GM12878 (cell line): ENCODE data around the gene GPHB5. TPM values are rescaled to one million over a fixed set of nuclear protein-coding genes. Genes with fewer than 3 reads are reported as not detected.

Experiments
- ATAC-seq: fragments of 200-7000 bp; cut with Tn5 transposase; 3 replicates; pipeline ENCODE4 v1.9.1; 2020; ENCODE audit warnings: mild to moderate bottlenecking, moderate library complexity
- BruUV-seq: library from RNA; stranded (reverse); fragments of 400-500 nt; replicated peaks from 2 replicates; lab custom pipeline; 2021; lab: Mats Ljungman, UMichigan
- CTCF ChIA-PET: fragments of 300-600 bp; sonication (Branson Sonifier 250); formaldehyde crosslinking; extraction: SDS; loops from one replicate; lab custom pipeline; 2021; ENCODE audit warnings: inconsistent platforms; lab: Yijun Ruan, JAX
- POLR2A ChIA-PET: fragments of 350-600 bp; formaldehyde crosslinking; extraction: SDS; loops from one replicate; lab custom pipeline; 2021; ENCODE audit warnings: inconsistent platforms; lab: Charles Lee
- RAD21 ChIA-PET: fragments of 300-600 bp; sonication (Branson Sonifier 250); formaldehyde crosslinking; loops from one replicate; lab custom pipeline; 2023; ENCODE audit warnings: antibody characterized with exemption; ENCODE audit not compliant: unreplicated experiment; lab: Charles Lee
- SMC1A ChIA-PET: fragments of 300-600 bp; sonication (Branson Sonifier 250); formaldehyde crosslinking; loops from one replicate; lab custom pipeline; 2023; ENCODE audit not compliant: unreplicated experiment, uncharacterized antibody; lab: Charles Lee
- DNase-seq: peaks from one replicate; pipeline ENCODE4 v3.0.0-alpha.2; 2011; ENCODE audit warnings: low read depth, low spot score
- FAIRE-seq: peaks from 3 replicates; lab custom pipeline; 2011; peaks lifted over from hg19 to GRCh38; lab: Jason Lieb, UNC
- H2AFZ ChIP-seq: 2 replicates; pipeline ENCODE4 v1.6.0; 2011; ENCODE audit warnings: low read depth, low read length, control low read depth; ENCODE audit not compliant: control insufficient read depth
- H3K27ac ChIP-seq: 2 replicates; pipeline ENCODE4 v1.5.1; 2011; ENCODE audit warnings: control low read depth; ENCODE audit not compliant: control insufficient read depth, insufficient read depth
- H3K27me3 ChIP-seq, 2 experiments: replicated peaks in 1 of 2; 2 replicates each; pipeline versions ENCODE4 v1.6.0 to v1.6.1; 2011; ENCODE audit warnings: low read length in 1 of 2; ENCODE audit not compliant: control insufficient read depth in 2 of 2, insufficient read depth in 2 of 2
- H3K36me3 ChIP-seq, 2 experiments: 2 replicates each; pipeline ENCODE4 v1.5.1; 2011; ENCODE audit warnings: low read length in 1 of 2; ENCODE audit not compliant: control insufficient read depth in 2 of 2, insufficient read depth in 2 of 2
- H3K4me1 ChIP-seq: 2 replicates; pipeline ENCODE4 v1.6.1; 2011; ENCODE audit warnings: mild to moderate bottlenecking, low read length, moderate library complexity, mixed read lengths; ENCODE audit not compliant: control insufficient read depth, insufficient read depth
- H3K4me2 ChIP-seq: 2 replicates; pipeline ENCODE4 v1.6.0; 2011; ENCODE audit warnings: control low read depth; ENCODE audit not compliant: control insufficient read depth, insufficient read depth
- H3K4me3 ChIP-seq: fragments of 200-600 bp; sonication (generic); 2 replicates; pipeline ENCODE4 v1.5.1; 2016
- H3K79me2 ChIP-seq: 2 replicates; pipeline ENCODE4 v1.6.0; 2011; ENCODE audit warnings: low read length; ENCODE audit not compliant: control insufficient read depth, insufficient read depth
- H3K9ac ChIP-seq: 2 replicates; pipeline ENCODE4 v1.8.0; 2011; ENCODE audit warnings: low read length, control low read depth, mixed read lengths; ENCODE audit not compliant: control insufficient read depth, insufficient read depth
- H3K9me3 ChIP-seq: replicated peaks from 3 replicates; pipeline ENCODE4 v1.5.1; 2011; ENCODE audit warnings: mild to moderate bottlenecking, low read length; ENCODE audit not compliant: control insufficient read depth, insufficient read depth
- H4K20me1 ChIP-seq: 2 replicates; pipeline ENCODE4 v1.6.0; 2011; ENCODE audit not compliant: control insufficient read depth, insufficient read depth
- GATAD2B ChIP-seq: fragments of 450-650 bp; conservative IDR thresholded peaks from 2 replicates; pipeline ENCODE4 v1.6.1; 2017; ENCODE audit warnings: low read depth, mild to moderate bottlenecking, moderate library complexity
- PKNOX1 ChIP-seq: fragments of 450-650 bp; IDR thresholded peaks from 2 replicates; pipeline ENCODE4 v1.6.1; 2016; ENCODE audit warnings: mild to moderate bottlenecking
- RELA ChIP-seq: fragments of 450-650 bp; IDR thresholded peaks from 2 replicates; pipeline ENCODE4 v1.8.0; 2014; ENCODE audit warnings: borderline replicate concordance; ENCODE audit not compliant: partially characterized antibody
- SIN3A ChIP-seq: IDR thresholded peaks from 2 replicates; pipeline ENCODE4 v1.6.1; 2012; ENCODE audit warnings: low read depth, low read length, improper control_type of control experiment
- TBL1XR1 ChIP-seq: IDR thresholded peaks from 2 replicates; pipeline ENCODE4 v1.6.1; 2012; ENCODE audit warnings: low read depth, low read length, improper control_type of control experiment
- ZNF687 ChIP-seq: fragments of 450-650 bp; IDR thresholded peaks from 2 replicates; pipeline ENCODE4 v1.6.1; 2017; ENCODE audit warnings: mild to moderate bottlenecking, moderate library complexity
- WGBS: methylation state at CpG from one replicate; pipeline ENCODE4 v1.1.6; 2016; ENCODE audit warnings: low lambda C conversion rate; ENCODE audit not compliant: insufficient replicate concordance, insufficient coverage; ENCODE audit errors: missing lambda C conversion rate; 5-methylcytosine and 5-hydroxymethylcytosine counted together
- in situ Hi-C: fragments of 300-500 bp; cut with MboI; formaldehyde crosslinking; loops from 9 replicates; pipeline ENCODE4 v1.14.3; 2018; ENCODE audit warnings: mixed read lengths
- intact Hi-C: fragments of 100-400 bp; cut with micrococcal nuclease; formaldehyde crosslinking; loops from one replicate; pipeline ENCODE4 v1.14.2; 2022; ENCODE audit not compliant: unreplicated experiment
- polyA plus RNA-seq, 11 experiments: library from polyadenylated mRNA; depleted of rRNA in 4 of 11; unstranded in 6 of 11; stranded (reverse) in 5 of 11; fragments of >200 nt; fragmentation: Nextera tagmentation in 4 of 11; fragmentation: Illumina TruSeq in 1 of 11; extraction: Ambion mirVana in 4 of 11; extraction: Trizol in 1 of 11; gene quantifications; 1 replicate in 1 of 11; 2 replicates in 10 of 11; pipeline versions ENCODE4 v1.2.1 to v1.2.3, GENCODE V29; 2011 to 2016; ENCODE audit warnings: inconsistent platforms in 2 of 11, missing spikeins in 2 of 11, low read depth in 1 of 11
- total RNA-seq, 4 experiments: library from RNA; depleted of rRNA in 3 of 4; stranded (reverse); fragments of >200 nt in 3 of 4; fragmentation: Illumina TruSeq in 1 of 4; extraction: Trizol in 1 of 4; gene quantifications; 2 replicates each; pipeline versions ENCODE4 v1.2.1 to v1.2.3, GENCODE V29; 2013 to 2021

GPHB5 gene
- total and polyA plus RNA-seq, 10 of the 15 experiments (the other 5 are each of a cell fraction or from before 2014, with no cell fraction given), result not detected

GRCh38 chr14:63273129-63273528 is 45.6 kb downstream of the GPHB5 start:
- TF ChIP-seq GATAD2B, result no peak
- no peak for TF ChIP-seq ZNF687
- TF ChIP-seq PKNOX1, result no peak
- TF ChIP-seq TBL1XR1, result no peak
- TF ChIP-seq SIN3A, result no peak
- TF ChIP-seq RELA, result no peak
- no peak for DNase-seq
- H3K4me3 ChIP-seq, result no peak overlapping the region
- FAIRE-seq, result no peak
- no peaks in the 10 kb centered on the region for H3K9me3 ChIP-seq
- 5% methylated on average over 3 of the region's 3 CpGs for WGBS
- BruUV-seq, result no TSS peak
- ChIA-PET POLR2A (no interaction called here), SMC1A (no interaction called here), CTCF (interaction anchor here (1.0 to 1.7 kb wide), 2 partner anchors 10 to 12 kb away, joined by 3 to 4 read pairs; no protein-coding TSS in a partner anchor), RAD21 (no interaction called here)
- no peak overlapping the region for H3K27ac ChIP-seq
- intact Hi-C loops, result no loop called here
- in situ Hi-C loops, result no loop called here
- no peak overlapping the region for H3K4me2 ChIP-seq
- no peak overlapping the region for H2AFZ ChIP-seq
- H3K36me3 ChIP-seq, result no peaks in the 10 kb centered on the region
- H3K4me1 ChIP-seq, result no peaks in the 10 kb centered on the region
- no peaks in the 10 kb centered on the region for H3K79me2 ChIP-seq
- ATAC-seq, result no peak
- no peaks in the 10 kb centered on the region for H4K20me1 ChIP-seq
- H3K27me3 ChIP-seq, result peaks cover 2 to 4% of the 10 kb centered on the region in 2 experiments; a peak in 3 of 4 replicates
- H3K9ac ChIP-seq, result no peak overlapping the region
